ENCODE measurements around the gene KCNH6.

Gene KCNH6

GRCh38 chr17:63568563-63568962 lies 45.4 kb downstream of the KCNH6 start:
- H3K27me3 Mint-ChIP-seq, result no peaks in the 10 kb centered on the region
- no peak for ATAC-seq (replicated peaks; ENCODE audit: extremely low read depth, poor library complexity, severe bottlenecking)
- no peaks in the 10 kb centered on the region for H3K9me3 Mint-ChIP-seq
- no peak overlapping the region for H3K4me3 Mint-ChIP-seq
- no peak overlapping the region for H3K27ac Mint-ChIP-seq (ENCODE audit: low read depth)
- no peak for DNase-seq (ENCODE audit: low spot score in 2 of 2)
- H3K4me1 Mint-ChIP-seq, result peaks cover 55% of the 10 kb centered on the region
- peaks cover 9% of the 10 kb centered on the region for H3K36me3 Mint-ChIP-seq (ENCODE audit: insufficient read depth)

DNA sequence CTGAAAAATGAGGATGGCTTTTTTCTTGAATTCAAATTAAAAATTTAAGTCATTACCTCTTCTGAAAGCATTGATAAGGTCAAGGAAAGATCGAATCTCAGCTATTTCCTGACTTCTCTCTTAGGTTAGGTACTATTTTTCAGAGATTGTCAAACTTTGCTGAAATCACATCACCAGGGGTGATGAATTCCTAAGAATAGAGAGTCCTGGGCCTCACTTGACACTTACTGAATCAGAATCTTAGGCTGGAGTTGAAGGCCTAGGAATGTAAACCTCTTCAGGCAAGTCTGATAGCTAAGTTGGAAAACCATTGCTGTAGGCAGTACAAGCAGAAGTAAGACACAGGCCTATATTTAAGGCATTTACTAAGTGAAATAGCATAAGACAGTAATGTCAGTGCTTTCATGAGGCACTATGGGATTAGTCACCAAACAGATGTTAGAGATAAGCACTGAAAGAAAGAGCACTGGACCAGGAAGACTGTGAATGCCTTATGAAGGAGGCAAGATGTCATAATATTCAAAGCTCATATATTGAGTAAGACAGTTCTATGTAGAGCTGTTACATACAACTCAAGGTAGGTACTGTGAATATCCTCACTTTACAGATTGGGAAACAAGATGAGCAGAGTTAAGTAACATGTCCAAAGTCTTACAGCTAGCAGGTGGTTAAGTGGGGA lies 48.6 kb downstream of the KCNH6 start:
- DNase-seq (ENCODE audit: low spot score in 2 of 2), result no peak

DNA sequence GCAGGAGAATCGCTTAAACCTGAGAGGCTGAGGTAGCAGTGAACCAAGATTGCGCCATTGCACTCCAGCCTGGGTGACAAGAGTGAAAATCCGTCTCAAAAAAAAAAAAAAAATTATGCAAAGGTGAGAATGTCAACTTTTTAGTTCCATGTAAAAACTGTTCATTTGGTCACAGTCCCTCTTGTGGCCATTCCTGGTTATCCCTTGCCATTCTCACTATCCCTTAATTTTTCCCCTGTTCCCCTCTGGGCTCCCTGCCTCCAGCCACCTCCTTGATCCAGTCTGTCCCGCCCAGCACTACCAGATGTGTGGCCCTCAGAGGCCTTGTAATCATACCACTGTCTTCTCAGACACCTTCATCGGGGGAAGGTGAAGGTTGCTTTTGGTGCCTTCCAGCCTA lies 50.5 kb downstream of the KCNH6 start:
- Mint-ChIP-seq H3K4me3 (no peak overlapping the region), H3K27ac (ENCODE audit: low read depth) (no peak overlapping the region), H3K9me3 (no peaks in the 10 kb centered on the region), H3K27me3 (no peaks in the 10 kb centered on the region), H3K4me1 (peaks cover 48% of the 10 kb centered on the region), H3K36me3 (ENCODE audit: insufficient read depth) (peaks cover 21% of the 10 kb centered on the region)
- ATAC-seq (replicated peaks; ENCODE audit: extremely low read depth, poor library complexity, severe bottlenecking) (no peak), DNase-seq (ENCODE audit: low spot score in 2 of 2) (no peak)

More for the DNA sequence above, 48.6 kb downstream of the KCNH6 start:
- no peaks in the 10 kb centered on the region for H3K9me3 Mint-ChIP-seq
- peaks cover 19% of the 10 kb centered on the region for H3K36me3 Mint-ChIP-seq (ENCODE audit: insufficient read depth)
- no peaks in the 10 kb centered on the region for H3K27me3 Mint-ChIP-seq
- H3K27ac Mint-ChIP-seq (ENCODE audit: low read depth), result peak overlapping the region; percentile 38
- peaks cover 57% of the 10 kb centered on the region for H3K4me1 Mint-ChIP-seq
- ATAC-seq (replicated peaks; ENCODE audit: extremely low read depth, poor library complexity, severe bottlenecking), result no peak
- H3K4me3 Mint-ChIP-seq, result peak overlapping the region; percentile 6

- Mint-ChIP-seq H3K4me1 (peaks cover 33% of the 10 kb centered on the region), H3K9me3 (no peaks in the 10 kb centered on the region), H3K36me3 (ENCODE audit: insufficient read depth) (peaks cover 38% of the 10 kb centered on the region), H3K4me3 (no peak overlapping the region), H3K27ac (ENCODE audit: low read depth) (no peak overlapping the region), H3K27me3 (no peaks in the 10 kb centered on the region)
- DNase-seq (ENCODE audit: low spot score in 2 of 2) (no peak), ATAC-seq (replicated peaks; ENCODE audit: extremely low read depth, poor library complexity, severe bottlenecking) (no peak)
These were observed 55.0 kb downstream of the KCNH6 start for GRCh38 chr17:63578027-63578768.

GRCh38 chr17:63578769-63579111 lies 55.6 kb downstream of the KCNH6 start:
- Mint-ChIP-seq H3K4me1 (peaks cover 31% of the 10 kb centered on the region), H3K27me3 (no peaks in the 10 kb centered on the region), H3K36me3 (ENCODE audit: insufficient read depth) (peaks cover 40% of the 10 kb centered on the region), H3K9me3 (no peaks in the 10 kb centered on the region), H3K4me3 (no peak overlapping the region), H3K27ac (ENCODE audit: low read depth) (no peak overlapping the region)
- ATAC-seq (replicated peaks; ENCODE audit: extremely low read depth, poor library complexity, severe bottlenecking) (no peak), DNase-seq (ENCODE audit: low spot score in 2 of 2) (no peak)

GRCh38 chr17:63579633-63580032 lies 56.5 kb downstream of the KCNH6 start:
- Mint-ChIP-seq H3K9me3 (no peaks in the 10 kb centered on the region), H3K27ac (ENCODE audit: low read depth) (peak overlapping the region; percentile 35), H3K4me1 (peaks cover 29% of the 10 kb centered on the region), H3K36me3 (ENCODE audit: insufficient read depth) (peaks cover 38% of the 10 kb centered on the region), H3K27me3 (no peaks in the 10 kb centered on the region), H3K4me3 (no peak overlapping the region)
- DNase-seq (ENCODE audit: low spot score in 2 of 2), result no peak
- no peak for ATAC-seq (replicated peaks; ENCODE audit: extremely low read depth, poor library complexity, severe bottlenecking)

GRCh38 chr17:63587770-63588169 lies 64.6 kb downstream of the KCNH6 start:
- Mint-ChIP-seq H3K4me3 (no peak overlapping the region), H3K4me1 (peaks cover 24% of the 10 kb centered on the region), H3K27ac (ENCODE audit: low read depth) (no peak overlapping the region), H3K36me3 (ENCODE audit: insufficient read depth) (peaks cover 41% of the 10 kb centered on the region), H3K27me3 (no peaks in the 10 kb centered on the region), H3K9me3 (no peaks in the 10 kb centered on the region)
- ATAC-seq (replicated peaks; ENCODE audit: extremely low read depth, poor library complexity, severe bottlenecking) (no peak), DNase-seq (ENCODE audit: low spot score in 2 of 2) (no peak)

- Mint-ChIP-seq H3K9me3 (no peaks in the 10 kb centered on the region), H3K27ac (ENCODE audit: low read depth) (no peak overlapping the region), H3K27me3 (no peaks in the 10 kb centered on the region), H3K36me3 (ENCODE audit: insufficient read depth) (peaks cover 39% of the 10 kb centered on the region), H3K4me3 (no peak overlapping the region), H3K4me1 (peaks cover 29% of the 10 kb centered on the region)
- no peak for DNase-seq (ENCODE audit: low spot score in 2 of 2)
- ATAC-seq (replicated peaks; ENCODE audit: extremely low read depth, poor library complexity, severe bottlenecking), result no peak
These were observed 65.6 kb downstream of the KCNH6 start for GRCh38 chr17:63588797-63589196.

- peaks cover 39% of the 10 kb centered on the region for H3K36me3 Mint-ChIP-seq (ENCODE audit: insufficient read depth)
- ATAC-seq (replicated peaks; ENCODE audit: extremely low read depth, poor library complexity, severe bottlenecking) (no peak), DNase-seq (ENCODE audit: low spot score in 2 of 2) (no peak)
- H3K9me3 Mint-ChIP-seq, result no peaks in the 10 kb centered on the region
- H3K4me1 Mint-ChIP-seq, result peaks cover 26% of the 10 kb centered on the region
- no peak overlapping the region for H3K4me3 Mint-ChIP-seq
- H3K27me3 Mint-ChIP-seq, result no peaks in the 10 kb centered on the region
- H3K27ac Mint-ChIP-seq (ENCODE audit: low read depth), result peak overlapping the region; percentile 34
These were observed 66.5 kb downstream of the KCNH6 start for GRCh38 chr17:63589646-63590045.

GRCh38 chr17:63592797-63593196 lies 69.6 kb downstream of the KCNH6 start:
- H3K27ac Mint-ChIP-seq (ENCODE audit: low read depth), result peak overlapping the region; percentile 41
- DNase-seq (ENCODE audit: low spot score in 2 of 2) (no peak), ATAC-seq (replicated peaks; ENCODE audit: extremely low read depth, poor library complexity, severe bottlenecking) (no peak)
- H3K27me3 Mint-ChIP-seq, result no peaks in the 10 kb centered on the region
- H3K36me3 Mint-ChIP-seq (ENCODE audit: insufficient read depth), result peaks cover 27% of the 10 kb centered on the region
- H3K4me3 Mint-ChIP-seq, result no peak overlapping the region
- no peaks in the 10 kb centered on the region for H3K9me3 Mint-ChIP-seq
- H3K4me1 Mint-ChIP-seq, result peaks cover 29% of the 10 kb centered on the region

GRCh38 chr17:63595132-63595531 lies 72.0 kb downstream of the KCNH6 start:
- Mint-ChIP-seq H3K9me3 (no peaks in the 10 kb centered on the region), H3K4me1 (peaks cover 43% of the 10 kb centered on the region), H3K27me3 (no peaks in the 10 kb centered on the region), H3K4me3 (no peak overlapping the region), H3K27ac (ENCODE audit: low read depth) (no peak overlapping the region), H3K36me3 (ENCODE audit: insufficient read depth) (peaks cover 11% of the 10 kb centered on the region)
- no peak for ATAC-seq (replicated peaks; ENCODE audit: extremely low read depth, poor library complexity, severe bottlenecking)
- no peak for DNase-seq (ENCODE audit: low spot score in 2 of 2)
